Endothelial cell of umbilical vein (primary cell): Measurements from ENCODE around the gene ZNF687. TPM values are rescaled to one million over a fixed set of nuclear protein-coding genes. Genes with fewer than 3 reads are reported as not detected.

Experiments
- BruUV-seq: library from RNA; stranded (reverse); fragments of 400-500 nt; replicated peaks from 2 replicates; lab custom pipeline; 2021; lab: Mats Ljungman, UMichigan
- CTCF ChIA-PET: fragments of 300-600, 350-600 bp; sonication (Branson Sonifier 250); formaldehyde crosslinking; loops from one replicate; lab custom pipeline; 2021; ENCODE audit warnings: antibody characterized with exemption, inconsistent platforms; lab: Charles Lee
- POLR2A ChIA-PET: fragments of 300-600, 350-600 bp; sonication (Branson Sonifier 250); formaldehyde crosslinking; loops from one replicate; lab custom pipeline; 2021; ENCODE audit warnings: antibody characterized with exemption, inconsistent platforms; lab: Charles Lee
- DNase-seq: peaks from one replicate; pipeline ENCODE4 v3.0.0-alpha.2; 2011; ENCODE audit warnings: low read depth, low spot score
- FAIRE-seq: peaks from 2 replicates; lab custom pipeline; 2011; peaks lifted over from hg19 to GRCh38; lab: Jason Lieb, UNC
- H2AFZ ChIP-seq: 2 replicates; pipeline ENCODE4 v1.6.0; 2012; ENCODE audit warnings: low read depth, low read length, control low read depth, inconsistent platforms
- H3K27ac ChIP-seq: 2 replicates; pipeline ENCODE4 v1.5.1; 2011; ENCODE audit warnings: low read depth, mild to moderate bottlenecking, control low read depth, low read length, moderate library complexity; ENCODE audit not compliant: insufficient read depth
- H3K27me3 ChIP-seq, 2 experiments: 2 replicates each; pipeline versions ENCODE4 v1.6.0 to v1.6.1; 2011; ENCODE audit warnings: low read length in 2 of 2, mixed read lengths in 1 of 2; ENCODE audit not compliant: control insufficient read depth in 2 of 2, insufficient read depth in 2 of 2
- H3K36me3 ChIP-seq, 2 experiments: 2 replicates in 1 of 2; 3 replicates in 1 of 2; pipeline ENCODE4 v1.5.1; 2011; ENCODE audit warnings: low read length in 2 of 2, mild to moderate bottlenecking in 1 of 2, moderate library complexity in 1 of 2; ENCODE audit not compliant: control insufficient read depth in 2 of 2, insufficient read depth in 2 of 2; ENCODE audit errors: extremely low read depth in 1 of 2
- H3K4me1 ChIP-seq: 3 replicates; pipeline ENCODE4 v1.5.1; 2011; ENCODE audit warnings: mild to moderate bottlenecking, low read length; ENCODE audit not compliant: control insufficient read depth, insufficient read depth; ENCODE audit errors: extremely low read depth
- H3K4me2 ChIP-seq: 2 replicates; pipeline ENCODE4 v1.6.1; 2011; ENCODE audit warnings: low read length, control low read depth, mixed read lengths; ENCODE audit not compliant: insufficient read depth
- H3K4me3 ChIP-seq, 3 experiments: fragments of 200-600 bp in 1 of 3; sonication (generic), shearing (Covaris generic) in 1 of 3; replicated peaks in 1 of 3; 2 replicates each; pipeline ENCODE4 v1.5.1; 2011 to 2016; ENCODE audit warnings: control low read depth in 3 of 3, low read length in 3 of 3, mild to moderate bottlenecking in 2 of 3, inconsistent platforms in 1 of 3, low read depth in 1 of 3, moderate library complexity in 1 of 3; ENCODE audit not compliant: insufficient read depth in 1 of 3
- H3K79me2 ChIP-seq: 2 replicates; pipeline ENCODE4 v1.6.0; 2012; ENCODE audit warnings: low read length, inconsistent platforms; ENCODE audit not compliant: control insufficient read depth, insufficient read depth
- H3K9ac ChIP-seq: replicated peaks from 2 replicates; pipeline ENCODE3; 2011; ENCODE audit warnings: low read length, control low read depth; ENCODE audit not compliant: insufficient read depth; ENCODE audit errors: extremely low read depth
- H3K9me1 ChIP-seq: replicated peaks from 3 replicates; pipeline ENCODE4 v1.6.0; 2011; ENCODE audit warnings: mild to moderate bottlenecking, low read length; ENCODE audit not compliant: control insufficient read depth, insufficient read depth; ENCODE audit errors: extremely low read depth
- H3K9me3 ChIP-seq: replicated peaks from 2 replicates; pipeline ENCODE4 v1.5.1; 2012; ENCODE audit warnings: low read length, inconsistent platforms; ENCODE audit not compliant: control insufficient read depth, insufficient read depth
- H4K20me1 ChIP-seq: replicated peaks from 2 replicates; pipeline ENCODE3; 2011; ENCODE audit warnings: mild to moderate bottlenecking, low read length; ENCODE audit not compliant: control insufficient read depth, insufficient read depth; ENCODE audit errors: extremely low read depth
- CTCF ChIP-seq, 2 donors: IDR thresholded peaks; 1 replicate in 1 of 2; 2 replicates in 1 of 2; pipeline ENCODE4 v1.5.1; 2011; ENCODE audit warnings: low read length in 2 of 2, mild to moderate bottlenecking in 2 of 2, moderate library complexity in 2 of 2, control low read depth in 1 of 2, inconsistent platforms in 1 of 2, low read depth in 1 of 2; ENCODE audit not compliant: insufficient read depth in 1 of 2; ENCODE audit errors: extremely low read depth in 1 of 2
- EZH2 ChIP-seq: IDR thresholded peaks from 2 replicates; pipeline ENCODE4 v1.6.1; 2012; ENCODE audit warnings: borderline replicate concordance, low read depth, mild to moderate bottlenecking, moderate library complexity, low read length, inconsistent platforms; ENCODE audit not compliant: severe bottlenecking
- FOS ChIP-seq: IDR thresholded peaks from 2 replicates; pipeline ENCODE4 v1.6.1; 2011; ENCODE audit warnings: mild to moderate bottlenecking, low read length, moderate library complexity, borderline replicate concordance; ENCODE audit not compliant: insufficient read depth
- GATA2 ChIP-seq: IDR thresholded peaks from 2 replicates; pipeline ENCODE4 v1.7.0; 2011; ENCODE audit warnings: low read depth, mild to moderate bottlenecking, moderate library complexity, mixed read lengths, low read length; ENCODE audit not compliant: insufficient read length, insufficient read depth
- JUN ChIP-seq: IDR thresholded peaks from 2 replicates; pipeline ENCODE4 v1.6.1; 2011; ENCODE audit warnings: borderline replicate concordance, low read depth; ENCODE audit not compliant: insufficient read length, insufficient read depth
- MAX ChIP-seq: IDR thresholded peaks from 2 replicates; pipeline ENCODE4 v1.6.1; 2011; ENCODE audit not compliant: insufficient read depth, insufficient read length
- MYC ChIP-seq: IDR thresholded peaks from one replicate; pipeline ENCODE4 v1.6.1; 2011; ENCODE audit warnings: mild to moderate bottlenecking, low read depth, low read length
- POLR2A ChIP-seq: IDR thresholded peaks from 2 replicates; pipeline ENCODE4 v1.6.1; 2012; ENCODE audit warnings: low read depth, mild to moderate bottlenecking, control low read depth, low read length
- POLR2AphosphoS5 ChIP-seq: IDR thresholded peaks from 2 replicates; pipeline ENCODE4 v1.6.1; 2012; ENCODE audit warnings: low read depth, mild to moderate bottlenecking, control low read depth, low read length, moderate library complexity; ENCODE audit not compliant: insufficient read depth
- dilution Hi-C: fragments of 300-500 bp; cut with MboI; formaldehyde crosslinking; loops from one replicate; pipeline ENCODE4 v1.15.0; 2019; ENCODE audit warnings: low sequenced_read_pairs; ENCODE audit not compliant: extremely low pct_ligation_motif_present
- intact Hi-C: fragments of 100-400 bp; cut with micrococcal nuclease; formaldehyde crosslinking; loops from one replicate; pipeline ENCODE4 v1.10.0; 2022
- polyA plus RNA-seq, 4 experiments: library from polyadenylated mRNA; depleted of rRNA in 3 of 4; stranded (reverse) in 3 of 4; unstranded in 1 of 4; fragments of >200 nt; gene quantifications; 2 replicates each; pipeline versions ENCODE4 v1.2.1 to v1.2.3, GENCODE V29; 2011 to 2012; ENCODE audit warnings: missing spikeins in 1 of 4
- total RNA-seq: library from RNA; stranded (reverse); gene quantifications from 2 replicates; pipeline ENCODE4 v1.2.3, GENCODE V29; 2021

ZNF687 gene
- total and polyA plus RNA-seq, 2 donors (not counting 3 experiments of a cell fraction or from before 2014, with no cell fraction given) = 17.9 to 20.1 TPM

- no peak overlapping the region for H3K4me2 ChIP-seq
- no peaks in the 10 kb centered on the region for H3K9me3 ChIP-seq
- no peak for DNase-seq
- no peak overlapping the region for H3K9ac ChIP-seq
- no peaks in the 10 kb centered on the region for H3K9me1 ChIP-seq
- CTCF ChIA-PET = interaction anchor here (1.2 kb wide), 1 partner anchor 15 kb away, joined by 5 read pairs; no protein-coding TSS in a partner anchor
- H3K4me3 ChIP-seq = no peak overlapping the region
- no peak overlapping the region for H2AFZ ChIP-seq
- dilution Hi-C loops = no loop called here
- POLR2A ChIA-PET = no interaction called here
- H3K27me3 ChIP-seq = no peaks in the 10 kb centered on the region
- BruUV-seq = no TSS peak
- no peak for FAIRE-seq
- H3K4me1 ChIP-seq = no peaks in the 10 kb centered on the region
- intact Hi-C loops = no loop called here
- peaks cover 12 to 40% of the 10 kb centered on the region in 2 experiments for H3K36me3 ChIP-seq
- H4K20me1 ChIP-seq = no peaks in the 10 kb centered on the region
- no peak overlapping the region for H3K27ac ChIP-seq
- H3K79me2 ChIP-seq = no peaks in the 10 kb centered on the region
- no peak for TF ChIP-seq MAX
- no peak for TF ChIP-seq JUN
- no peak for TF ChIP-seq CTCF (IDR thresholded peaks at IDR 0.05; ENCODE audit: extremely low read depth in 1 of 2, insufficient read depth in 1 of 2, low read depth in 1 of 2, low read length in 2 of 2)
- TF ChIP-seq POLR2AphosphoS5 = no peak
- no peak for TF ChIP-seq EZH2
- TF ChIP-seq POLR2A = no peak
- TF ChIP-seq FOS = no peak
- no peak for TF ChIP-seq MYC
- TF ChIP-seq GATA2 = no peak
These were observed 15.3 kb upstream of the ZNF687 start for GRCh38 chr1:151266821-151267220.
